PC-9 (cell line): ENCODE data around the gene RPL39L.

Source experiments
- EZH2 ChIP-seq: fragments of 200-600 bp; sonication (generic); IDR thresholded peaks from 2 replicates; pipeline ENCODE4 v1.8.0; 2017; ENCODE audit warnings: antibody characterized with exemption, low read depth
- TF ChIP-seq, protein P1 (sequence below): fragments of 200-600 bp; sonication (generic); conservative IDR thresholded peaks from 2 replicates; pipeline ENCODE4 v1.6.1; 2017; ENCODE audit warnings: mixed run types, antibody characterized with exemption, mild to moderate bottlenecking, moderate library complexity

DNA sequence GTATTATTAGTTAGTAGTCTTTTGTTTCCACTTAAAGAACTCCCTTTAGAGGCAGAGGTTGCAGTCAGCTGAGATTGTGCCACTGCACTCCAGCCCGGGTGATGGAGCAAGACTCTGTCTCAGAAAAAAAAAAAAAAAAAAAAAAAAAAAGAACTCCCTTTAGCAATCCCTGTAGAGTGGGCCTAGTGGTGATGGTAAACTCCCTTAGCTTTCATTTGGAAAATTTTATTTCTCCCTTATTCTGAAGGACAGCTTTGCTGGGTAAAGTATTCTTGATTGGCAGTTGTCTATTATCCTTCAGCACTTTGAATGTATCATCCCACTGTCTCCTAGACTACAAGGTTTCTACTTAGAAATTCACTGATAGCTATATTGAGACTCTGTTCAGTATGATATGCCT, 46.0 kb downstream of the RPL39L start:
- TF ChIP-seq, protein P1, sequence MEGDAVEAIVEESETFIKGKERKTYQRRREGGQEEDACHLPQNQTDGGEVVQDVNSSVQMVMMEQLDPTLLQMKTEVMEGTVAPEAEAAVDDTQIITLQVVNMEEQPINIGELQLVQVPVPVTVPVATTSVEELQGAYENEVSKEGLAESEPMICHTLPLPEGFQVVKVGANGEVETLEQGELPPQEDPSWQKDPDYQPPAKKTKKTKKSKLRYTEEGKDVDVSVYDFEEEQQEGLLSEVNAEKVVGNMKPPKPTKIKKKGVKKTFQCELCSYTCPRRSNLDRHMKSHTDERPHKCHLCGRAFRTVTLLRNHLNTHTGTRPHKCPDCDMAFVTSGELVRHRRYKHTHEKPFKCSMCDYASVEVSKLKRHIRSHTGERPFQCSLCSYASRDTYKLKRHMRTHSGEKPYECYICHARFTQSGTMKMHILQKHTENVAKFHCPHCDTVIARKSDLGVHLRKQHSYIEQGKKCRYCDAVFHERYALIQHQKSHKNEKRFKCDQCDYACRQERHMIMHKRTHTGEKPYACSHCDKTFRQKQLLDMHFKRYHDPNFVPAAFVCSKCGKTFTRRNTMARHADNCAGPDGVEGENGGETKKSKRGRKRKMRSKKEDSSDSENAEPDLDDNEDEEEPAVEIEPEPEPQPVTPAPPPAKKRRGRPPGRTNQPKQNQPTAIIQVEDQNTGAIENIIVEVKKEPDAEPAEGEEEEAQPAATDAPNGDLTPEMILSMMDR, result no peak
- TF ChIP-seq EZH2, result no peak
